CD4-positive, alpha-beta T cell treated with Interferon gamma for 1 hour (primary cell): Measurements from ENCODE around the gene ACTG2.
"Not testable (repeated sequence)": the region's sequence is repeated elsewhere in the genome, so short reads cannot be mapped to it uniquely, and the experiment has no call there.

Experiments
- DNase-seq: peaks from one replicate; pipeline ENCODE4 v3.0.0-alpha.2; 2020

The ACTG2 gene

DNA sequence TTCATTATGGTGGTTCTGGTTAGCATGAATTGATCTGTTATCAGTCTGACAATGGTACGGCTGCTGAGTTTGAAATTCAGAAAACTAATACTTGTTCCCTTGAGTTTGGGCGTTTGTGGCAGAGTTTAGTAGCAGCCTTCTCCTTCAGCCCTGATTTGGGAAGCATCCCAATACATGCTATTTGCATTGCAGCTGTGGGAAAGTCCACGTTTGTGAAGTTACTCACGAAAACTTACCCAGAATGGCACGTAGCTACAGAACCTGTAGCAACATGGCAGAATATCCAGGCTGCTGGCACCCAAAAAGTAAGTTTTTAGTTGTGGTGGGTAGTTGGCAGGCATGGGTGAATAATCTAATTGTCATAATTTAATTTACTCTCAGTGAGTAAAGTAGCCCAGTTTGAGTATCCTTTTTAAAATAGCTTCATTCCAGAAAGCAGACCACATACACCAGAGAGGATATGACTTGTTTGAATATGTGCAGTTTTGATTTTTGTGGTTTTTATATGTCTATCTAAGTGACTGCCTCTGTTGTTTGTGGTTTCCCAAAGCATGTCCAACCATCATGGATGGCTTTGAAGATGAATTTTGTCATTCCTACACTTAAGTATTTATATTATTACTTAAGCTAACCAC lies 46.0 kb downstream of the ACTG2 start:
- no peak for DNase-seq

DNA sequence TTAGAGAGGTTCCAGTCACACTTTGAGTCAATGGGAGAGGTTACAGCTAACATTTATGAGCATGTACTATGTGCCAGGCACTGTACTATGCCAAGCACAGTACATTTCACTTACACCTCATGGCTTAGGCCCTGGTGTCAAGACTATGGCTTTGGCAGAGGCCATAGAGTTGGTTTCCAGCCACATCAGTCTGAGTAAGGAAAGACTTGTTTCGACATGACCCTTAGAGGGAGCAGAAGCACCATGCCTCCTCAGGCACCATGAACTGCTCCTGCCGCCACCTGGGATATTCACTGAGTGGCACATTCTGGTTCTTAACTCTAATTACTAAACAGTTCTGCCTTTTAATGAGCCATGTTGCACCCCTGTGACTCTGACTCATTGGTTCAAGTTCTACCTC lies 46.6 kb downstream of the ACTG2 start:
- DNase-seq: peak; percentile 36

DNA sequence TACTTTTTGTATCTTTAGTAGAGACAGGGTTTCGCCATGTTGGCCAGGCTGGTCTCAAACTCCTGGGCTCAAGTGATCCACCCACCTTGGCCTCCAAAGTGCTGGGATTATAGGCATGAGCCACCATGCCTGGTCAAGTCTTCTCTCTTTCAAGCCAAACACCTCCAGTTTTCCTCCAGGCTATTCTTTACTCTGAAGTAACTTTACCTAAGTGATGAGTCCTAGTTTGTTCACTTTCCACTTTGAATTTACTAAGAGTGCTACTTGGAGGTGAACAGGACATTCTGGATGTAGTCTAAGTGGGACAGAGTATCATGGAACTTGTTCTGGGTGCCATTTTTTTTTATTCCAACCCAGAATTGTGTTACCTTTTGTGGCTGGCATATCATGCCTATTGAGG lies 47.3 kb downstream of the ACTG2 start:
- not testable (repeated sequence) for DNase-seq

DNA sequence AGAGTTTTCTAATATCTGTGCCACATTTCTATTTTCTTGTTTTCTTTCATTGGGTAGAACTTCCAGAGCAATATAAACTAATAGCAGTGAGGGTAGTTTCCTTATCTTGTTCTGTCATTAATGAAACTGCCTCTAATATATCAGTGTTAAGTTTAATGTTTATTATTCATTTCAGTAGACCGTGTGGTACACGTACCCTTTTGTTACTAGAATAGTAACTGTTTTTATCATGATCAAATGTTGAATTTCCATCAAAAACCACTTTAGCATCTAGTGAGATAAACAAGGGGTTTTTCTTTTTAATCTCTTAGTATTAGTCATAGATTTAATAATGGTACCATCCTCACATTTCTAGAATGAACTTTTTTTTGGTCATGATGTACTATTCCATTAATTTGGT lies 49.9 kb downstream of the ACTG2 start:
- no peak for DNase-seq

DNA sequence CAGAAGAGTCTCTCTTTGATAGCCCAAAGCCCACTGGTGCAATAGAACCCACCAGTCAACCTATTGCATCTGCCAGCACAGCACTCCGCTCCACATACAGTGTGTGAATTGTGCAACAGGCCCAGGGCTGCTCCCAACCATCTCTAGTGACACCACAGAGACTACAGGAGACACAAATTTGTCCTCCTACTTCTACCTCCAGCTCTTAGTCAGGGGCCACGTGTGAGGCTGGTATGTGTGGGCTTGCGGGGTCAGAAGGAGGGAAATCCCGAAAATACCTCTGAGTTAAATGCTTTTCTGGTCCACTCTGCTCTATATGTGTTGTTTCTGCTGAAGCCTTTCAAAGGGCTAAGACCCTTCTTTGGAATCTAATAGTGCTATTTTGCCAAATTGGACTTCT lies 51.9 kb downstream of the ACTG2 start:
- no peak for DNase-seq

DNA sequence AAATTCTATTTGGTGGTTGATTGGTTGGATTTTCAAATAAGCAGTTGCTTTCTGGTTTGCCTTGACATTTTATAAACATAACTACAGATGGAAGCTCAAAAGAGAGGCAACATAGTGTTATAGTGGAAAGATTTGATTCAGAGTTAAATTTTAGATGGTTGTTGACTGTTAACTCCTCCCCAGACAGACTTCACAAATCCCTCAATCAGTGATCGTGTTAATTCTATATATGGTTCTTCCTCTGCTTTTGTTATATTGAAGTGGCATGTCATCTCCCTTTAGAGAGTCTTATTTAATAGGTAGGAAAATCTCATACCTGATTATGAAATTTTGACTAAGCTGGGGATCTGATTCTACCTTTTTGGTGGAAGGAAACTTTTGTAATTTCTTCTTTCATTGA lies 53.4 kb downstream of the ACTG2 start:
- no peak for DNase-seq

DNA sequence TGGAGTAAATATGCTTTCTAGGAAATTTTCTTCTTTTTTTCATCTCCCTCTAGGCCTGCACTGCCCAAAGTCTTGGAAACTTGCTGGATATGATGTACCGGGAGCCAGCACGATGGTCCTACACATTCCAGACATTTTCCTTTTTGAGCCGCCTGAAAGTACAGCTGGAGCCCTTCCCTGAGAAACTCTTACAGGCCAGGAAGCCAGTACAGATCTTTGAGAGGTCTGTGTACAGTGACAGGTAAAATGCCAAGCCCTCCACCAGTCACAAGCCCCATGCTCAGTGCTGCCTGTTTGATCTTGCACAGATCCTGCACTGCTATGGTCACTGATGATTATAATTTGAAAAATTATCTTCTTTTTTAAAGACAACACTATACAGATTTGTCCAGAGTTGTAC lies 53.9 kb downstream of the ACTG2 start:
- DNase-seq: no peak

DNA sequence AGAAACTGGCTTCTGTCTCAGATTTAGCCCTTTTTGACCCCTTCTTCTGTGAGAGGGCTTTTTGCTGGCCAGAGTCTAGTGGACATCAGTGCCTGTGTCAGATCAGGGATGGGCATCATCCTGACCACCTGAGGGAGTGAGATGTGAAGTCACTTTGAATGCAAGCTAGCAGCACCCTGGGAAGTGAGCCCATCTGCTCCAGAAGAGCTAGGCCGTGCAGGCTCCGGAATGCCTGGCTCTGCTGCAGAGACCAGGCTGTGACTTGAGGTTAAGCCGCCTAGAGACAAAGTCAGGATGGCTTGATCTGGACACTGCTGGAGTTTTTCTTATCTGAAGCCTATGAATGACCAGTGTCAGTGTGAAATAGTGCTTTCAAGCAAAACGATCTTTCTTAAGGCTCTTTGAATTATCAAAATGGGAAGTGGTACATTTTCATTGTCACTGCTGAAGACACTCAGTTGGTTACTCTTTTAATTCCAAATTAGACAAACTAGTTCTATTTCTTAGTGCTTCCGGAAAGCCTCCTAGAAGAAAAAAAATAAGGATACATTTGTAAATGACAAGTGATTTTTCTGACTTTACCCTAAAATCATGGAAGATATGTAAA lies 54.7 kb downstream of the ACTG2 start:
- no peak for DNase-seq

DNA sequence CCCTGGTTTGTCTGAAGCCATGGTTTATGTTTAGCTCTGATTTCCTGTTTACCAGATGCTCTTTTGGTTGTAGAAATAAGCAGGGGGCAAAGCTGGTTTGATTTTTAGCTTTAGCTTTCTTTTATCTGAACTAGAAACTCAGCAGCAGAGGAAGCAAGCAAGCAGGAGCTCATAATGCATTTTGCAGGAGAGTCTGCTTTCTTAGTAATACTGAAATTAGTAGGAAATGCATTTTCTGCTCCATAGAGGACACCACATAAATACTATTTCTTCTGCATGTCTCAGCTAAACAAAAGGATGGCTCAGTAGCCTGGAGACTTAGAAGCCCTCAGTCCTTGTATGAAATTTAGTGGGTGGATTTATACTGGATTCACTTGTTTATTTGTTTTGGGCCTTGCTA lies 57.0 kb downstream of the ACTG2 start:
- DNase-seq: no peak

DNA sequence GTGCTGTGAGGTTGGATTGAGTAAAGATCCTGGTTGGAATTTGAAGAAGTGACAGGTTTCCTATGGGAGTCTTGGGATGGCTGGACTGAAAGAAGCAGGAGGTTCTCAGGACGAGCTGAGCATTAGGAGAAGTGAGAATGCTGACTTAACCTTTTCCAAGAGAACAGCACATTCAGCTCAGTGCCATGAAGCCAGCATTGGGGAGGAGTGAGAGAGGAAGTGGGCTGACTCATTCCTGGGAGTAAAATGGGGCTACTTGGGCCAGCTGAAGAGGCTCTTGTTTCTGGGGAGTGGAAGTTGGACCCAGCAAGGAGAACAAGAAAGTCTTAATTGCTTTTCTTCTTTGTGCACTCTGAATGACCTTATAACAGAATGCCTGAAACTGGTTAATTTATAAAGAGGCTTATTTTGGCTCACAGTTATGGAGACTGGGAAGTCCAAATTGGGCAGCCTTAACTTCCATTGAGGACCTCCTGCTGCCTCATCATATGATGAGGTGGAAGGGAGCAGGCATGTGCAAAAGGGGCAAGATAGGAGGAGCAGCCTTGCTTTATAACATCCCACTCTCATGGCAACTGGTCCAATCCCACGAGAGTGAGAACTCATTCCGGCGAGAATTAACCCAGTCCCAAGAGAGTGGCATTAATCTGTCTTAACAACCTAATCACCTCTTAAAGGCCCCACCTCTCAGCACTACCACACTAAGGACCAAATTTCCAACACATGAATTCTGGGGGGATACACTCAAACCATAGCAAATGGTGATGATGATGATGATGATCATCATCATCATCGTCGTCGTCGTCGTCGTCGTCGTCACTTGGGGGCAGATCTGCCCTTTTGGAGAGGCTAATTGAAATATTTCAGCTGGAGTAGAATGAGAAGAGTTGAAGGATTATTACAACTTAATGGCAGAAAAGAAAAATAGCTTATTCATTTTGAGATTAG lies 60.0 kb downstream of the ACTG2 start:
- peak; percentile 18 for DNase-seq

DNA sequence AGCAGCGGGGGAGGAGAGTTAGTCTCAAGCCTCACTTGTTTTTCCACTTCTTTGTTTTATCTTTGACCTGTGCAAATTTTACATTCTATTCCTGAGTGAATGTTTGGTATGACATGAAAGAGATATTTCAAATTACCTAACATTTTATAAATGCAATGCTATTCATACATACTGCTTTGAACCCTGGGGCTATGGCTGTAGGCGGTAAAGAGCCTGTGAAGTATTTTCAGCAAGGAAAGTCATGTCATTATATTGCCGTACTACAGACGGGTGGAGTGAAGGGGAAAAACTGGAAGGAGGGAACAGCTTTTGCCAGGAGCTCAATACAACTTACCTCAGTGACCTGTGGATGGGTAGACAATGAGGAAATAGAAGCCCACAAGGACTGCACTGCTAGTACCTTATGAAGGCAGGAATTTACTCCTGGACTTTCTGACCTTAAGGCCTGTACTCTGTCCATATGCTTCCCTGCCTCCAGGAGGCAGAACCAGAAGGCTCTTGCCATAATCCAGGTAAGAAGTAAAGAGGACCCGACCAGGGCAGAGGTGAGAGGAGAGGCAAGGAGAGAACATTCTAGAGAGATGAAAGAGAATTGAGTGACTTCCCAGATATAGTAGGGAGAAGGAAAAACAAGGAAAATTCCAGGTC lies 63.5 kb downstream of the ACTG2 start:
- no peak for DNase-seq

DNA sequence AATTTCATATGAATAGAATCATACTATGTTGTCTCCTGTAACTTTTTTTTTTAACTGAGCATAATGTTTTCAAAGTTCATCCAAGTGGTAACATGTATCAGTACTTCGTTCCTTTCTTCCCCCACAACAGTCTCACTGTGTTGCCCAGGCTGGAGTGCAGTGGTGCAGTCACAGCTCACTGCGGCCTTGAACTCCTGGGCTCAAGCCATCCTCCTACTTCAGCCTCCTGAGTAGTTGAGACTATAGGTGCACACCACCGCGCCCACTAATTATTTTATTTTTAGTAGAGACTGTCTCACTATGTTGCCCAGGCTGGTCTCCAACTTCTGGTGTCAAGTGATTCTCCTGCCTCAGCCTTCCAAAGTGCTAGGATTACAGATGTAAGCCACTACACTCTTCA lies 68.5 kb downstream of the ACTG2 start:
- no peak for DNase-seq

DNA sequence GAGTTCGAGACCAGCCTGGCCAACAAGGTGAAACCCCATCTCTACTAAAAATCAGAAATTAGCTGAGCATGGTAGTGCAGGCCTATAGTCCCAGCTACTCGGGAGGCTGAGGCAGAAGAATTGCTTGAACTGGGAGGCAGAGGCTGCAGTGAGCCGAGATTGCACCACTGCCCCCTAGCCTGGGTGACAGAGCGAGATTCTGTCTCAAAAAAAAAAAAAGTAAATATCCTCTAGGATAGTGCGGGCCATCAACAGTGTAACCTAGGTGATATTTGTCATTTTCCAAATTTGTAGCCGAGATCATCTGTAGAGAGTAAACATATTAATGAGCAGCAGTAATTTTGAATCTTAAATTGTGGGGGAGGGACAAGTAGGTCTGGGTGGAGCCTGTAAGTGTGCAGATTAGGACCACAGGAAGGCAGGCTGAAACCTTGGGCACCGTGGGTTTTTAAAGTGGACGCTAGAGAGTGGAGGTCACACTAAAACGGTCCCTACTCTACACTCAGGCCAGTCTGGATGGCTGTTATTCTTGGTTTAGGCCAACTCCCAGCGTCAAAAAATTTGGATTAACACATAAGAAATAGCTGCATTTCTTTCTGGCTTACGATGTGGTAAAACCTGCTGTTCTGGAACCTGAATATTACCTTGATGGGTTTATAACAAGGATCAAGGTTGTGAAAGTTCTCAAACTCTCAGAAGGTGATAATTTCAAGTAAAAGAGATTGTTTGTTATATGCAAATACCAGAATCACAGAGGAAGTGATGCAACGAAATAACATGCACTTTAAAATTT lies 69.2 kb downstream of the ACTG2 start:
- no peak for DNase-seq

DNA sequence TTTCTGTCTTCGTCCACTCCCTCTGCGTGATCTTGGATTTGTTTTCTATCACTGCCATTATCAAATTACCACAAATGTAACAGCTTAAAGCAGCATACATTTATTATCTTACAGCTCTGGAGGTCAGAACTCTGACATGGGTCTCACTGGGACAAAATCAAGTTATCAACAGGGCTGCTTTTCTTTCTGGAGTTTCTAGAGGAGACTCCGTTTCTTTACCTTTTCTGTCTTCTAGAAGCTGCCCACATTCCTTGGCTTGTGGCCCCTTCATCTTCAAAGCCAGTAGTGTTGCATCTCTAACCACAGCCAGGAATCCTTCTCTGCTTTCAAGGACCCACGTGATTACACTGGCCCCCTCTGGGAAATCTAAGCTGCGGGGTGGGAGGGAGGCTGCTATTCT lies 70.0 kb downstream of the ACTG2 start:
- no peak for DNase-seq

DNA sequence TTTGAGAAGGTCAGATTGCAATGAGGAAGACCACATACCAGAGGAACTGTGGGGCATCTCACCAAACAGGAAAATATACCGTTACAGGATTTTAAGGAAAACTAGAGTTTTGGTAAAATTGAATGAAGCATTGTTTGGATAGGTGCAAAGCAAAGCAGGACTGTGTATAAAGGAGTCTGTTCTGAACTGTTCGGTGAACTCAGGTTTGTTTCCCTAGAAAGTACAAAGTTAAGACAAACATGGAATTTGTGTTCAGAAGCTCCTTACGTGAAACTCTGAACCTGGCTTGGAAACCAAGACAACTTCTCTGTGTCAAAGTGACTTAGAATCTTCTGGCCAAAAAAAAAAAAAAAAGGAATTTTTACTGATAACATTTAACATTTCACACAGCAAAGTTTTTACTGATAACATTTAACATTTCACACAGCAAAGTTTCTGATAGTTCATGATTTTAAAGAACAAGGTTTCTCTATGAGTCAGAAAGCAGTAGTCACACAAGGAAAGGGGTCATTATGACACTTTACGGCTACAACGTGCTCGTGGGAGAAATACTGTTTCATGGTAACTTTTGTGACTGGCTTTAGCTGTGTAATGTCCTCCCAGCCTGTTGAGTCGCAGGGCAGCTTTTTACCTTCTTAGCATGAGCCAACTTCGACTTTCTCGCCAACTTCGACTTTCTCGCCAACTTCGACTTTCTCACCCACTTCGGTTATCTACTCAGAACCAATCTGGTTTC lies 70.7 kb downstream of the ACTG2 start:
- no peak for DNase-seq

DNA sequence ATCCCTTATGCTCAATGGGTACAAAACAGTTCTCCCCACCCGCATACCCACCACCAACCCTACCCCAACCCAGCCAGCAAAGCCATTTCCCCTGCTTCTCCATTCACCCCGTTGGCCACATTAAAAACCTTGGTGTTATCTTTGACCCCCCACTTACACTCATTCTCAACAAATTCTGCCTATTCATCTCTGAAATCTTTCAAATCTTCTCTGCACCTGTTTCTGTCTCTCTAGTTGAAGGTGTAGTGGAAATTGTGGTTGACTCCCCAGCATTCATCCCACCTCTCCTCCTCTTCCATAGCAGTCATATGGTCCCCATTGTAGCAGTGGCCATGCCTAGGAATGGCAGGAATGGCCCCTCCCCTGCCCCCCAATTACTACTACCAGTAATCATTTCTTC lies 71.4 kb downstream of the ACTG2 start:
- DNase-seq: no peak

DNA sequence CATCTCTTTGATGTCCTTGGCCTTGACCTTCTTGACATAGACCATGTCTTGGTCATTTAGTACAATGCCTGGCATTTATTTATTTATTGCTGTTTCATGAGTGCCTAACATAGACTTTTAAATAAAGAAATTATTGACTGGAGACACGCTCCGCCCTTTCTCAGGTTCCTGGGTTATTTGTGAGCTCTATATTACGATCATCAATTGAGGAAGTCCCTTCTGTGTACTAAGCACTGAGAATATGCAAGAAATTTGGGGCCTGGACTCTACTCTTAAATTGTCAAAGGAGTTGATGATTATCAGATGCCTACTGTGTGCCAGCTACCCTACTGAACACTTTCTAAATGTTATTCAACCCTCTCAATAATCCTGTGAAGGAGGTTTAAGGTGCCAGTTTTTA lies 72.2 kb downstream of the ACTG2 start:
- DNase-seq: no peak

DNA sequence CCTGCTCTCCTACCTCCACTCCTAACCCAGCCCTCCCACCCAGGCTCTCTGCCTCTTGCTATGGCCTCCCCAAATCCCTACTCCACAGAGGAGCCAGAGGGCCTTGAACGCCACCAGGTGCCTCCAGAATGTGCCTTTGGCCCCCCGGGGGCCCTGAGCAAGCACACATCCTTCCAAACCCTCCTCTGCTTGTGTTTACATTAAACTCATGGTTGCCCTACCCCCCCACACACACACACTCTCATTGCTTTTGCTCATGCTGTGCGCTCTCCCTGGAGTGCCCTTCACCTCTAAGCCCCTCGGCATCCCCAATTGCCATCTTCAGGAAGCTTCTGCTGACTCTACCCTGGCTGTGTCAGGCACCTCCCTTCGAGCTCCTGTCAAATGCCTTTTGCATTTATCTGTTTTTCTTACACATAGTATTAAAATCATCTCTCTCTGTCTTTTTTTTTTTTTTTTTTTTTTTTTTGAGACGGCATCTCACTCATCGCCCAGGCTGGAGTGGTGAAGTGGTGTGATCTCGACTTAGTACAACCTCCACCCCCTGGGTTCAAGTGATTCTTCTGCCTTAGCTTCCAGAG lies 75.6 kb downstream of the ACTG2 start:
- no peak for DNase-seq

DNA sequence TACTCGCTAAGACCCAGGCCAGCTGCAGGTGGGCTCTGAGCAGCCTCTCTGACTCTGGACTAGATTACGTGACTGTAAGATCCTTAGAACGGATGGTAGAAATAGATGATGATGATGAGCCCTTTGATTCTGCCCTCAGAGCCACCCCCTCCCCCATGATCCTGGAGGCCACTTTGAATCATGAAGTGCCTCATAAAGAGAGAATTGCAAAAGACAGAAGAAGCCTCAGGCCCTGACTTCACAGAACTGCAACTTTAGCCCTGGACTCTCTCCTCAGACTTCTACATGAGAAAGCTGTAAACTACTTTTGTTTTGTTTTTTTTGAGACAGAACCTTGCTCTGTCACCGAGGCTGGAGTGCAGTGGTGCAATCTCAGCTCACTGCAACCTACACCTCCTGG lies 76.5 kb downstream of the ACTG2 start:
- no peak for DNase-seq
